ENCODE data around the gene ARHGAP6.

DNA sequence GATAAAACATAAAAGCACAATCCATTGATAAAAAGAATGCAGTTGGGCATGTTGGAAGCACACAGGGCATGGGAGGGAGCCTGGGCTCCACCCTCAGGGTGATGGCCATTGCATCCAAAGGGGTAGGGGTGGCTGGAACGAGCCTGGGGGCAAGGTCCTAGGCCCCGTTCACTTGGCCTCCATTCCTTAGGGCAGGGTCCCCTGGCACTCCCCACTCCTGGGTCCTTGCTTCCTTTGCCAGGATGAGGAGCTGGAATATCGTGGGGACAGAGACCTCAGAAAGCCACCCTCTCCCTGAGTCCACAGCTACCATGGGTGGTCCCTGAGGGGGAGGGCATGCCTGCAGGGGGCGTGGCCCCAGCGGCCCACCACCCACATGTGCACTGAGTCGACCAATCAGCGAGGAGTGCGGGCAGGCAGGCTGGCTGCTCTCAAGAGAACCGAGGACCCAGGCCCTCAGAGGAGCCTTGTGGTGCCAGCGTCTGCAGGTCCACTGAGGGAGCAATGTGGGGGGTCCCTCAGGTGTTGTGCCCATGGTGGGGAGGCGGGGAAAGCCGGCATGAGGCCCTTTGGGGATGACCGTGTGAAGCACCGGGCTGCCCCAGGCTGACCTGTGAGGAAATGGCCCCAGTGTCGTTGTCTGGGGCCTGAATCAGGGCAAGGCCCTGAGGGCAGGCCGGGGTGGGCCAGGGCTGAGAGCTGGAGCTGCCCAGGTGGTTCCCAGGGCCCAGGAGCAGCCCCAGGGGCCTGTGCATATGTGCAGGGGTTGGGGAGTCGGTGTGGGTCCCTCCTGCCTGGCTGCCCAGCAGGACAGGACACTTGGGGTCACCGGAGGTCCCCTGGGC, 451.2 kb downstream of the ARHGAP6 start:
- TF ChIP-seq POLR2AphosphoS5 (IDR thresholded peaks at IDR 0.05; ENCODE audit: low read depth, low read length): no peak
- no peak for TF ChIP-seq EZH2 (IDR thresholded peaks at IDR 0.05)
- TF ChIP-seq ZNF274 (IDR thresholded peaks at IDR 0.05; ENCODE audit: low read depth, low read length): no peak

Measured in HCT116 (cell line).